Muscle of leg (tissue), 11 donors: ENCODE measurements around the gene SDK1. TPM values are rescaled to one million over a fixed set of nuclear protein-coding genes. Genes with fewer than 3 reads are reported as not detected.
A peak's percentile ranks its signal among the peaks of the same experiment; 100 is the strongest.

Experiments used
- DNase-seq: peaks from one replicate; pipeline ENCODE4 v3.0.0; 2013
- H3K27ac ChIP-seq: one replicate; pipeline ENCODE4 v1.5.1; 2013; ENCODE audit warnings: mild to moderate bottlenecking, low read length, control low read depth
- H3K27me3 ChIP-seq: one replicate; pipeline ENCODE4 v1.6.1; 2013; ENCODE audit warnings: low read length; ENCODE audit not compliant: control insufficient read depth, insufficient read depth
- H3K36me3 ChIP-seq: one replicate; pipeline ENCODE4 v1.6.1; 2013; ENCODE audit warnings: low read length; ENCODE audit not compliant: control insufficient read depth, insufficient read depth
- H3K4me1 ChIP-seq: one replicate; pipeline ENCODE4 v1.6.1; 2013; ENCODE audit warnings: low read length; ENCODE audit not compliant: control insufficient read depth, insufficient read depth
- H3K4me3 ChIP-seq: one replicate; pipeline ENCODE4 v1.5.1; 2013; ENCODE audit warnings: low read length, control low read depth
- H3K9me3 ChIP-seq: replicated peaks from 2 replicates; pipeline ENCODE4 v1.6.1; 2013; ENCODE audit warnings: low read depth, low read length; ENCODE audit not compliant: control insufficient read depth
- WGBS: methylation state at CpG from one replicate; pipeline ENCODE4 v1.1.5; 2013; ENCODE audit warnings: missing lambda C conversion rate; ENCODE audit not compliant: insufficient coverage; 5-methylcytosine and 5-hydroxymethylcytosine counted together
- polyA plus RNA-seq, 8 donors: library from polyadenylated mRNA; unstranded; fragments of 120-200 nt; gene quantifications; one replicate each; pipeline versions ENCODE4 v1.2.1 to v1.2.3, GENCODE V29; 2013; ENCODE audit warnings: inconsistent platforms in 1 of 8, low replicate concordance in 1 of 8; ENCODE audit not compliant: insufficient read length in 8 of 8, insufficient read depth in 1 of 8
- total RNA-seq: library from RNA; stranded (reverse); fragments of 120-200 nt; gene quantifications from one replicate; pipeline ENCODE4 v1.2.4, GENCODE V29; 2013

Gene SDK1
- total and polyA plus RNA-seq, 9 donors: 2.3 to 6.4 (median 3.6) TPM

DNA sequence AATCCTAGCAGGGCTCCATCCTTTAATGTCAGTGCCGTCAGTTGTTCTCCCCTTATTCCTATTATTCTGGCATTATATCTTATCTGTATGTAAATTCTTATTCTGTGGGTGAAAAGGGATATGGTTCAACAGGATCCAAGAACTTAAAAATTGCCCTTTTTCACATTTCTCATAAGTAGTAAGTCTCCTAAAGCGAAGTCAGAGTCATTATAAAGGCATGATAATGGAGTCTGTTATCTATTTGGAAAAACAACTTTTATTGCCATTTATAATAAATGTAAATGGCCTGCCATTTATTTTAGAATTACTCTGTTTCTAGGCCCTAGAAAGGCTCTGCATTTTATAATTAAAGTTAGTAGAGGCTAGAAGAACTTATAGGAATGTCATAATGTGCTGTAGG is 31.3 kb downstream of the SDK1 start:
- Histone ChIP-seq H3K9me3 (no peaks in the 10 kb centered on the region), H3K36me3 (no peaks in the 10 kb centered on the region), H3K4me3 (no peak overlapping the region), H3K27ac (no peak overlapping the region), H3K4me1 (no peaks in the 10 kb centered on the region), H3K27me3 (no peaks in the 10 kb centered on the region)
- no peak for DNase-seq
- no CpG with 5 or more reads among the region's 2 CpGs for WGBS

DNA sequence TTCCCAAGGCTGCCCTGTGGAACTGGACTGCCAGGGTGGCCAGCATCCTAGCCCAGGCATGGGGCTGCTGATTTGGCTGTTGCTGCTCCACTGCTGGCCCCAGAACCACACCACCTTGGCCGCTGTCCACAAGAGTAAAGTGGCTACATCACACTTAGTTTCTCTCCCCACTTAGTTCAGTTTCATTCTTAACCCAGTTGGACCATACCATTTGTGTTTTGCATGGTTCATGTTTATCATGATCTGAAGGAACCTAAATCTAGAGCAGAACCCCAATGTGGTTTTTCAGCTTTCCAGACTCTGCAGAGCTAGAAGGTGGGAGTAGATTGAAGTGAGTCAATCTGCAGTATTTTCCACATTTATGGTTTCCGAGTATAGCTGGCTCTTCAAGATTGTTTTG is 32.8 kb downstream of the SDK1 start:
- no CpG with 5 or more reads among the region's 2 CpGs for WGBS
- Histone ChIP-seq H3K27me3 (no peaks in the 10 kb centered on the region), H3K4me3 (no peak overlapping the region), H3K36me3 (no peaks in the 10 kb centered on the region), H3K27ac (no peak overlapping the region), H3K9me3 (no peaks in the 10 kb centered on the region), H3K4me1 (no peaks in the 10 kb centered on the region)
- no peak for DNase-seq

DNA sequence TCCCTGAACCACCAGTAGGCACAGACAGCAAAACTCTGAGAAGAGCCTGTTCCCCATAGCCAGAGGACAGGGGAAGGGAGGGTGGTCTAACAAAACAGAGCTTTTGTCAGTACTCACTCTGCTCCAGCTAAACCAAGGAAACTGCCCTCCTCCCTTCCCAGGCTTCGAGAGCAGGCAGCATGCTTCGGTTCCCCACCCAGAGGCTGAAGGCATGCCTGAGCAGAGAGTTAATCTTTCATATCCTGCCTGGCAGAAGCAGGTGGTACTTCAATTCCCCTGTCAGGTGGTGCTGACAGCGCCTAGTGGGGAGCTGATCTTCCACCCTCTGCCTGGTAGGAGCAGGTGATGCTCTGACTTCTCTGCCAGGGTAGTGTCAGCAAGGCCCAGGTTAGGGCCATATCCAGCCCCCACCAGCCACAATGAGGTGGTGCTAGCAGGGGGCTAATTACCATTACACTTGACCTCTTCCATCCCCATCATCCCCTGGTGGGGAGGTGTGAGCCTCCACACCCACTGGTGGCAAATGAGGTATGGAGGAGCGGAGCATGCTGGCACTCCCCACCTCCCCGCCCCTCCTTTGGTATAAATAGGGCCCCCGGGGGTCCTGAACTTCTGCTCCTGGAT is 35.1 kb downstream of the SDK1 start:
- DNase-seq: peak; percentile 2
- Histone ChIP-seq H3K9me3 (no peaks in the 10 kb centered on the region), H3K27me3 (no peaks in the 10 kb centered on the region), H3K4me3 (no peak overlapping the region), H3K36me3 (no peaks in the 10 kb centered on the region), H3K27ac (no peak overlapping the region), H3K4me1 (no peaks in the 10 kb centered on the region)
- WGBS: no CpG with 5 or more reads among the region's 6 CpGs

DNA sequence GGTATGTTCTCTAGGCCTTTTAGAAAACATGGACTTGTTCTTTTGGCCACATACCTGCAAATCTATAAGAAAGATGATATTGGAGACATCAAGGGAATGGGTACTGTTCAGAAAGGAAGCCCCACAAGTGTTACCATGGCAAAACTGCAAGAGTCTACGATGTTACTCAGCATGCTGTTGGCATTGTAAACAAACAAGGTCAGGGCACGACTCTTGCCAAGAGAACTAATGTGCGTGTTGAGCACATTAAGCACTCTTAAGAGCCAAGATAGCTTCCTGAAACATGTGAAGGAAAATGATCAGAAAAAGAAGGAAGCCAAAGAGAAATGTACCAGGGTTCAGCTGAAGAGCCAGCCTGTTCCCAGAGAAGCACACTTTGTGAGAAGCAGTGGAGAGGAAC is 37.1 kb downstream of the SDK1 start:
- DNase-seq: no peak
- Histone ChIP-seq H3K9me3 (no peaks in the 10 kb centered on the region), H3K4me1 (no peaks in the 10 kb centered on the region), H3K27ac (no peak overlapping the region), H3K4me3 (no peak overlapping the region), H3K36me3 (no peaks in the 10 kb centered on the region), H3K27me3 (no peaks in the 10 kb centered on the region)
- WGBS: 63% methylated on average over 3 of the region's 3 CpGs

DNA sequence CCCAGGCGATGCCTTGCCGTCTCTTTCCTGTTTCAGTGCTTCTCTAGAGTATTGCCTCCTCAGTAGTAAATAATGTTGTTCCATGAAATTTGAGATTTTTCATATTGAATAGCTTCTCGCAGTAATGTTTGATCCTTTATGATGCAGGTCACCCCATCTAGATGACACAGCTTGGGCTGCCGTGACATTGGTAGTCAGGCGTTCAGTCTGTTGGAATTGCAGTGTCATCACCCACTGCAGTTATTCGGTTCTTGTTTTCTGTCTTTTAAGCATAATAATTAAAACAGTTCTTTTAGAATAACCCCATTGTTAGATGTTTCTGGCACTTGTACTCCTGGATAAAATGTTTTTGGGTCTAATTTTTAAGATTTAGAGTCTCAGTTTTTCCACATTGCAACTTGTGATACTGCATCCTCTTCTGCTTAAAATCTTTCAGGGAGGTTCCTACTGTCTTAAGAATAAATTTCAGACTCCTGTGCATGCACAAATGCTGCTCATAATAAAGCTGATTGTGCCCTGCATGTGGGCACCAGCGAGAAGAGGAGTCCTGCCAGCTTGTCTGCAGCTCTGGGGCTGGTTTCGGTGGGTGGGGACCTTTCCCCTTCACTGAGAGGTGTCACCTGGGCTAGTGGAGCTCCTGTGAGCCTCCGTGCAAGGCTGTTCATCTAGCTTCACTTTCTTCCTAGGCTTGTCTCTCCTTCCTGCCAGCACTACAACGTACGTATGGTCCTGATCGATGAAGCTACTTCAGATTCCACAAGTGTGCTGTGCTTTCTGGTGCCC is 44.8 kb downstream of the SDK1 start:
- H3K36me3 ChIP-seq: no peaks in the 10 kb centered on the region
- H3K9me3 ChIP-seq: no peaks in the 10 kb centered on the region
- 86% methylated on average over 3 of the region's 12 CpGs for WGBS
- no peak overlapping the region for H3K27ac ChIP-seq
- DNase-seq: no peak
- H3K4me3 ChIP-seq: no peak overlapping the region
- no peaks in the 10 kb centered on the region for H3K4me1 ChIP-seq
- H3K27me3 ChIP-seq: no peaks in the 10 kb centered on the region

DNA sequence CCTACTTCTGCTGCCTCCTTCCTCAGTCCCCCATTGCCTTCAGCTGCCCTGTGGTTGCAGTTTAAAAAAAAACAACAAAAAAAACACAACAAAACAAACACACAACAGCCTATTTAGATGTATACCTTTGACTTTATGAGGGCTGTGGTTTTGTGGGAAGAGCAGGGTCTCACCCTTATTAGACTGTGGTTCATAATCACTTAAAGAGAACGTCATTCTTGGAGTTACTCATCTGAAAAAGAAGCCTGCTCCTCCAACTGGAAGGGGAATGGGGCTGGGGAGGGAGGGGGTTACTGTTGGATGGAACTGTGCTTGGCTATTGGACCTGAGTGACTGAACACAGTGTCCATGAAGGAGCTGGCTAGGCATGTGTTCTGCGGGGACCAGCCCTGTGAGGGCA is 48.1 kb downstream of the SDK1 start:
- no peaks in the 10 kb centered on the region for H3K36me3 ChIP-seq
- no peak for DNase-seq
- WGBS: 93% methylated on average over 1 of the region's 2 CpGs
- H3K4me1 ChIP-seq: no peaks in the 10 kb centered on the region
- no peak overlapping the region for H3K27ac ChIP-seq
- H3K9me3 ChIP-seq: no peaks in the 10 kb centered on the region
- H3K27me3 ChIP-seq: no peaks in the 10 kb centered on the region
- H3K4me3 ChIP-seq: no peak overlapping the region

DNA sequence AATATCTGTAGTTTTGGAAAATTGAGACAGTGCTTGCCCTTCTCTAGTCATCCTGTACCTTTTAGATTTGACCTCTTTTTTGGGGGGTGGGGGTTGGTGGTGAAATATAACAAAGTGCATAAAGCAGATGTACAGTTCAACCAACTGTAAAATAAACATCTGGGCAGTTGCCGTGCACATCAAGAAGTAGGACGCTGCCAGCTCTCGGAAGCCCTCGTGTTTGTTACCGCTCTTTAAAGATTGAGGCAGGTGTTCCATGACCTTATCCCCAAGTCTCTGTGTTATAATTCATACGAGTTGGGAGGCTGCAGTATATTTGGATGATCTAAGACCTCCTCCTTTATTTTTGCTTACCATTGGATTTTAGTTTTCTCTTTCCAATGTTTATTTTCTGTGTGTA is 55.1 kb downstream of the SDK1 start:
- Histone ChIP-seq H3K4me3 (no peak overlapping the region), H3K27ac (no peak overlapping the region), H3K4me1 (no peaks in the 10 kb centered on the region), H3K27me3 (no peaks in the 10 kb centered on the region), H3K9me3 (no peaks in the 10 kb centered on the region), H3K36me3 (no peaks in the 10 kb centered on the region)
- 65% methylated on average over 4 of the region's 6 CpGs for WGBS
- no peak for DNase-seq

DNA sequence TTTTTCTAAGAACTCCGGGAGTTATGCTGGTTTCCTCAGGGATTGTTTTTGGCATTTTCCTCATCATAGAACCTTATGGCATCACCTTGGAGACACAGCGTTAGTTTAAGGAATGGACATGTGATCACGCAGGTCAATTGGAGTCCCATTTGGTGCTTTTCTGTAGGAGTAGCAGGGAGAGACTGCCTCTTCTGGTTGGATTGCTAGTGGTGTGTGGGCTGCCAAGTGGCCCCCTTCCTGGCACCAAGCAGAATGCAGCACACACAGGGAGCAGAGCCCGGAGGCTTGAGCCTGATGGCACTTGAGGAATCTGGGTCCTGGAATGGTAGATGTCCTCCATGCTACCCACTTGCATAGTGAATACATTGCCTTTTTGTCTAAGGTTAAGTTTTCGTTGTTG is 57.9 kb downstream of the SDK1 start:
- DNase-seq: no peak
- 100% methylated on average over 1 of the region's 5 CpGs for WGBS
- Histone ChIP-seq H3K4me1 (no peaks in the 10 kb centered on the region), H3K4me3 (no peak overlapping the region), H3K36me3 (no peaks in the 10 kb centered on the region), H3K9me3 (no peaks in the 10 kb centered on the region), H3K27ac (no peak overlapping the region), H3K27me3 (no peaks in the 10 kb centered on the region)

DNA sequence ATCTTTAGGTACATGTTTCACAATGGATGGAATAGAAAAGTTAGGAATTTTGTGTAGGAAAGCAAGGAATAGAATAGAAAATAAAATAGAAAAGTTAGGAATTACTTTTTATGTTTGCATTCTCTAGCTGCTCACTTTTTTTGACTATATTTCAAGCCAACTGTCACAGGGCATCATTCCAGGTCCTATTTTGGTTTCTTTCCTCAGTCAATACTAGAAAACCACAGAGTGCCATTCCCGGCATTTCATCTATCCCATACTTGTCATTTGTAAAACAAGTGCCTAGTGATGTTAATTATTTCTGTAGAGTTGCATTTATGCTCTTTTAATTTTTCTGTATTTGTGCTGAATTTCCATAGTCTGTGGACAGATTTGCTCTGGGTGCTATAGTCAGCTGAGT is 66.2 kb downstream of the SDK1 start:
- no peak for DNase-seq
- H3K4me1 ChIP-seq: no peaks in the 10 kb centered on the region
- no peaks in the 10 kb centered on the region for H3K36me3 ChIP-seq
- H3K27ac ChIP-seq: no peak overlapping the region
- H3K27me3 ChIP-seq: no peaks in the 10 kb centered on the region
- no CpG with 5 or more reads among the region's 1 CpG for WGBS
- H3K4me3 ChIP-seq: no peak overlapping the region
- H3K9me3 ChIP-seq: no peaks in the 10 kb centered on the region

DNA sequence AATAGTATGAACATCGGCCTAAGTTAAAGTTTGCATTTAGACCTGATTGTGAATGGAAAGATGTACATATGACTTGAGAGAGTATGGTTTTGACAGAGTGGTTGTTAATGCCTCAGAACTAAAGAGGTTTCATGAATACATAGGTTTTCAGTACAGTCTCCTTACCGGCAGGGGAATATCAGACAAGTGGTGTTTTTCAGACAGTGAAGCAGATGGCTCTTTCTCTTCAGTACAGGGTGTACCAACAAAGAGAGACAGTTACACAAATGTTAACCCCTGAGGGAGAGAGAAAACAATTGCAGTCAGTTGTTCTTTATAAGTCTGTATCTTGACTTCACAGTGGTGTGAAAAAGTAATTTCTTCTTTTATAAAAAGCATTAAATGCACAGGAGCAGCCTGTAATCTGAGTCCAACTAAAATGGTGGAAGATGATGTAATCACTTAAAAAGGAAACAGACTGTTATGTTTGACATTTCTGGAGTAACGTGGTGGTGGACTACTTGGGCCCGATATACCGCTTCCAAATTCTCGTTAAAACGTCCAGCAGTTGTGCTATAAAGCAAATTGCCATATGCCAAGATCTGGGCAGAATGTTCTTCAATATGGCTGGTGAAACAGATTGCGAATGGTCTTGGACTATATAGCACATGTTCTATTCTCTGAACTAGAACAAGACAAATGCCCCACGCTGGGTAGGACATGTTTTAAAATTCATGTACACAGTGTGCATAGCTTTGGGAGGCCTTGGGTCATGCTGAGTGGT is 69.2 kb downstream of the SDK1 start:
- WGBS: 78% methylated on average over 6 of the region's 9 CpGs
- no peaks in the 10 kb centered on the region for H3K27me3 ChIP-seq

More for the DNA sequence above, 69.2 kb downstream of the SDK1 start:
- Histone ChIP-seq H3K36me3 (no peaks in the 10 kb centered on the region), H3K27ac (no peak overlapping the region), H3K9me3 (no peaks in the 10 kb centered on the region), H3K4me1 (no peaks in the 10 kb centered on the region), H3K4me3 (no peak overlapping the region)
- no peak for DNase-seq
